Measurements from ENCODE around the gene SNCA.

DNA sequence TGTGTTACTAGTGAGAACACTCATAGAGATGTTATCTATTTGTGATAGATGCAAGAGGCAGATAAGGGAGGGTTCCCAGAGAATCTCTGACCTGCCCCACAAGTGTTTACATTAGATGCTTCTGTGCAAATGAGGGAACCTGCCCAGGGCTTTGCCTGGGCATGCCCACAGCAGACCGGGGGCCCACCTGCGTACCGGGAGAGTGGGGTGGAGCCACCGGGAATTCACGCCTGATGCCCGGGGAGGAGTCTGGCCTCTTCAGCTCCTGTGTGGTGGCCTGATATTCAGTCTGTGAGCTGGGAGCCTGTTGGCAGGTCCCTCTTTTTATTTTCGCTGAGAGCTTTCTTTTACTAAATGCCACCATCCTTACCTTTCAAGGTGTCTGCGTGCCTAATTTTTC is 155.7 kb downstream of the SNCA start:
- TF ChIP-seq TP53 (CRISPR knock-in tag; IDR thresholded peaks at IDR 0.05) = no peak
- TF ChIP-seq, protein P1, sequence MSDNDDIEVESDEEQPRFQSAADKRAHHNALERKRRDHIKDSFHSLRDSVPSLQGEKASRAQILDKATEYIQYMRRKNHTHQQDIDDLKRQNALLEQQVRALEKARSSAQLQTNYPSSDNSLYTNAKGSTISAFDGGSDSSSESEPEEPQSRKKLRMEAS (IDR thresholded peaks at IDR 0.05) = no peak
- no peak for TF ChIP-seq PHF8 (IDR thresholded peaks at IDR 0.05; ENCODE audit: borderline replicate concordance, low read depth)
- TF ChIP-seq, protein P2, sequence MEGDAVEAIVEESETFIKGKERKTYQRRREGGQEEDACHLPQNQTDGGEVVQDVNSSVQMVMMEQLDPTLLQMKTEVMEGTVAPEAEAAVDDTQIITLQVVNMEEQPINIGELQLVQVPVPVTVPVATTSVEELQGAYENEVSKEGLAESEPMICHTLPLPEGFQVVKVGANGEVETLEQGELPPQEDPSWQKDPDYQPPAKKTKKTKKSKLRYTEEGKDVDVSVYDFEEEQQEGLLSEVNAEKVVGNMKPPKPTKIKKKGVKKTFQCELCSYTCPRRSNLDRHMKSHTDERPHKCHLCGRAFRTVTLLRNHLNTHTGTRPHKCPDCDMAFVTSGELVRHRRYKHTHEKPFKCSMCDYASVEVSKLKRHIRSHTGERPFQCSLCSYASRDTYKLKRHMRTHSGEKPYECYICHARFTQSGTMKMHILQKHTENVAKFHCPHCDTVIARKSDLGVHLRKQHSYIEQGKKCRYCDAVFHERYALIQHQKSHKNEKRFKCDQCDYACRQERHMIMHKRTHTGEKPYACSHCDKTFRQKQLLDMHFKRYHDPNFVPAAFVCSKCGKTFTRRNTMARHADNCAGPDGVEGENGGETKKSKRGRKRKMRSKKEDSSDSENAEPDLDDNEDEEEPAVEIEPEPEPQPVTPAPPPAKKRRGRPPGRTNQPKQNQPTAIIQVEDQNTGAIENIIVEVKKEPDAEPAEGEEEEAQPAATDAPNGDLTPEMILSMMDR (IDR thresholded peaks at IDR 0.05) = no peak
- TF ChIP-seq RAD21 (conservative IDR thresholded peaks at IDR 0.05 in 1 of 2, IDR thresholded peaks at IDR 0.05 in 1 of 2) = no peak
